Stimulated activated CD8-positive, alpha-beta memory T cell treated with anti-CD3 and anti-CD28 coated beads, Interleukin-7, amount 100 ng/mL, for 1 hour (primary cell): ENCODE data around the gene USP44.
"Not testable (repeated sequence)": the region's sequence is repeated elsewhere in the genome, so short reads cannot be mapped to it uniquely, and the experiment has no call there.

Experiments
- DNase-seq, 2 donors: peaks; one replicate each; pipeline ENCODE4 v3.0.0-alpha.2; 2020; ENCODE audit warnings: low read depth in 2 of 2

The USP44 gene

GRCh38 chr12:95509300-95509699, 42.0 kb downstream of the USP44 start:
- DNase-seq, result no peak

GRCh38 chr12:95506707-95507523, 44.4 kb downstream of the USP44 start:
- DNase-seq, result no peak

GRCh38 chr12:95505039-95505438, 46.2 kb downstream of the USP44 start:
- no peak for DNase-seq

GRCh38 chr12:95504140-95504539, 47.1 kb downstream of the USP44 start:
- DNase-seq, result no peak

GRCh38 chr12:95499772-95500171, 51.5 kb downstream of the USP44 start:
- DNase-seq, result no peak

GRCh38 chr12:95498968-95499367, 52.3 kb downstream of the USP44 start:
- DNase-seq, result no peak

GRCh38 chr12:95497031-95497430, 54.2 kb downstream of the USP44 start:
- no peak for DNase-seq

- DNase-seq, result no peak
Observed at GRCh38 chr12:95495433-95495832, 55.8 kb downstream of the USP44 start.

- DNase-seq, result no peak
Observed at GRCh38 chr12:95494888-95495287, 56.4 kb downstream of the USP44 start.

GRCh38 chr12:95492462-95492861, 58.8 kb downstream of the USP44 start:
- DNase-seq, result no peak

GRCh38 chr12:95487024-95487423, 64.3 kb downstream of the USP44 start:
- no peak for DNase-seq

- DNase-seq, result no peak
Observed at GRCh38 chr12:95484524-95484923, 66.8 kb downstream of the USP44 start.

GRCh38 chr12:95482564-95482963, 68.7 kb downstream of the USP44 start:
- not testable (repeated sequence) for DNase-seq

- DNase-seq, result no peak
Observed at GRCh38 chr12:95481888-95482287, 69.4 kb downstream of the USP44 start.

GRCh38 chr12:95481072-95481471, 70.2 kb downstream of the USP44 start:
- no peak for DNase-seq

- DNase-seq, result no peak
Observed at GRCh38 chr12:95480230-95480629, 71.0 kb downstream of the USP44 start.

GRCh38 chr12:95474660-95474958, 76.7 kb downstream of the USP44 start:
- no peak for DNase-seq

- peak; percentile 76 to 80 for DNase-seq
Observed at GRCh38 chr12:95473884-95474659, 77.2 kb downstream of the USP44 start, which contains the start of gene METAP2. Gene METAP2 (plus strand): TSS chr12:95474152. CDS start chr12:95474180, 28 bp downstream.

- peak in 1 of 2 donors; percentile 2 for DNase-seq
Observed at GRCh38 chr12:95473231-95473883, 77.9 kb downstream of the USP44 start.

- no peak for DNase-seq
Observed at GRCh38 chr12:95470300-95470699, 81.0 kb downstream of the USP44 start.
